Limb (tissue), 2 donors: Measurements from ENCODE around the gene PGK2.

Source experiments
- DNase-seq, 2 donors: peaks; one replicate each; pipeline ENCODE4 v3.0.0-alpha.2; 2016; ENCODE audit errors: extremely low spot score in 2 of 2

PGK2 gene

DNA sequence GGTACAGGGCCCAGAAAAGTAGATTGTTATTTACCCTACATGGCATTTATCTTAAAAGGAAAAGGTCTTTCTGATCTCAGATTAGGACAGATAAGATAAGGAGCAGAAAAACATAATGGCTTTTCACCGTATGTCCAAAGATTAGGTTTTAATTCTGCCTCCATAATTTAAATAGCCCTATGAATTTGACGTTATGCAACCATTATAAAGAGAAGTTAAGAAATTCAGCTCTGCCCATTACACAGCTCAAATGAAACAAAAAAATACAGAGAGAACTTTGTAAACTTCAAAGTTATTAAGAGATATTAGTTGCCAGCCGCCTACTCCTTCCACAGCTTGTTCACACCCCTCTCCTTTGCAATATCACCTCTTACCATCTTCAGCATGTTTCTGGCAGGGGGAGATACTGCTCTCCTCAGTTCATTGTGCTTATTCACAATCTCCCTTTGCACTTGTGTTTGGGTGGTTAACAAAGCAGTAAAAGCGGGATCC, 51.0 kb downstream of the PGK2 start:
- DNase-seq = no peak
